Retinal pigment epithelial cell (primary cell): ENCODE results near the gene GMPS.
A peak's percentile ranks its signal among the peaks of the same experiment; 100 is the strongest.
"Not testable (repeated sequence)": the region's sequence is repeated elsewhere in the genome, so short reads cannot be mapped to it uniquely, and the experiment has no call there.

Source experiments
- DNase-seq: peaks from one replicate; pipeline ENCODE4 v3.0.0-alpha.2; 2010; ENCODE audit warnings: low read depth
- H3K4me3 ChIP-seq: 2 replicates; pipeline ENCODE4 v1.5.1; 2011; ENCODE audit warnings: mild to moderate bottlenecking, low read length, control low read depth, moderate library complexity
- CTCF ChIP-seq: conservative IDR thresholded peaks from 2 replicates; pipeline ENCODE4 v1.5.1; 2011; ENCODE audit warnings: low read depth, low read length, control low read depth, inconsistent platforms

The GMPS gene

GRCh38 chr3:155852341-155852740 is 18.1 kb upstream of the GMPS start:
- no peak for DNase-seq
- TF ChIP-seq CTCF = no peak
- H3K4me3 ChIP-seq = peak overlapping the region; percentile 94

GRCh38 chr3:155853214-155854140 is 17.0 kb upstream of the GMPS start:
- no peak for DNase-seq

GRCh38 chr3:155854141-155854940 is 16.1 kb upstream of the GMPS start, which contains the start of gene SLC33A1:
Gene SLC33A1 (minus strand): TSS chr3:155854427. CDS start chr3:155853997, 430 bp downstream.
- DNase-seq = peak; percentile 98
- peak within 1 kb of the TSS; percentile 94 for H3K4me3 ChIP-seq
- TF ChIP-seq CTCF = no peak

More at GRCh38 chr3:155853214-155854140, 17.0 kb upstream of the GMPS start:
- peak overlapping the region; percentile 94 for H3K4me3 ChIP-seq
- peak; percentile 16 for TF ChIP-seq CTCF

GRCh38 chr3:155859859-155860258 is 10.6 kb upstream of the GMPS start:
- H3K4me3 ChIP-seq = no peak overlapping the region
- peak; percentile 24 for TF ChIP-seq CTCF
- no peak for DNase-seq

GRCh38 chr3:155860424-155860823 is 10.0 kb upstream of the GMPS start:
- DNase-seq, H3K4me3 ChIP-seq: not testable (repeated sequence)

GRCh38 chr3:155861476-155862183 is 8.8 kb upstream of the GMPS start:
- no peak overlapping the region for H3K4me3 ChIP-seq
- no peak for DNase-seq
- no peak for TF ChIP-seq CTCF

- DNase-seq, H3K4me3 ChIP-seq: not testable (repeated sequence)
Measured at GRCh38 chr3:155862290-155862982, 8.0 kb upstream of the GMPS start.
